Measurements from ENCODE around the gene COG4.
"Not testable (repeated sequence)": the region's sequence is repeated elsewhere in the genome, so short reads cannot be mapped to it uniquely, and the experiment has no call there.

Gene COG4

GRCh38 chr16:70467113-70467512, 56.2 kb downstream of the COG4 start:
- DNase-seq (ENCODE audit: low read depth, low spot score) = no peak
- H3K4me3 ChIP-seq (ENCODE audit: low read length) = no peak overlapping the region

GRCh38 chr16:70466805-70467076, 56.6 kb downstream of the COG4 start:
- no peak for DNase-seq (ENCODE audit: low read depth, low spot score)
- H3K4me3 ChIP-seq (ENCODE audit: low read length) = no peak overlapping the region

GRCh38 chr16:70465999-70466804, 57.2 kb downstream of the COG4 start:
- no peak overlapping the region for H3K4me3 ChIP-seq (ENCODE audit: low read length)

GRCh38 chr16:70463235-70463634, 60.1 kb downstream of the COG4 start:
- no peak for DNase-seq (ENCODE audit: low read depth, low spot score)
- no peak overlapping the region for H3K4me3 ChIP-seq (ENCODE audit: low read length)

More at GRCh38 chr16:70465999-70466804, 57.2 kb downstream of the COG4 start:
- DNase-seq (ENCODE audit: low read depth, low spot score) = no peak

GRCh38 chr16:70460737-70461261, 62.6 kb downstream of the COG4 start:
- H3K4me3 ChIP-seq (ENCODE audit: low read length) = no peak overlapping the region
- no peak for DNase-seq (ENCODE audit: low read depth, low spot score)

- no peak for DNase-seq (ENCODE audit: low read depth, low spot score)
Observed at GRCh38 chr16:70457446-70458166, 65.7 kb downstream of the COG4 start.

GRCh38 chr16:70455910-70456309, 67.4 kb downstream of the COG4 start:
- no peak overlapping the region for H3K4me3 ChIP-seq (ENCODE audit: low read length)

More at GRCh38 chr16:70457446-70458166, 65.7 kb downstream of the COG4 start:
- H3K4me3 ChIP-seq (ENCODE audit: low read length) = no peak overlapping the region

GRCh38 chr16:70454222-70455034, 68.9 kb downstream of the COG4 start, which contains the start of gene FCSK:
FCSK (plus strand) TSS chr16:70454595; CDS start chr16:70463191, 8,596 bp downstream.
- peak; percentile 54 for DNase-seq (ENCODE audit: low read depth, low spot score)
- peak within 1 kb of the TSS; percentile 69 for H3K4me3 ChIP-seq (ENCODE audit: low read length)

More at GRCh38 chr16:70455910-70456309, 67.4 kb downstream of the COG4 start:
- no peak for DNase-seq (ENCODE audit: low read depth, low spot score)

GRCh38 chr16:70453892-70454221, 69.5 kb downstream of the COG4 start:
- DNase-seq (ENCODE audit: low read depth, low spot score) = no peak
- H3K4me3 ChIP-seq (ENCODE audit: low read length) = peak overlapping the region; percentile 69

GRCh38 chr16:70453117-70453891, 70.0 kb downstream of the COG4 start:
- H3K4me3 ChIP-seq (ENCODE audit: low read length) = peak overlapping the region; percentile 69
- no peak for DNase-seq (ENCODE audit: low read depth, low spot score)

- DNase-seq (ENCODE audit: low read depth, low spot score); H3K4me3 ChIP-seq (ENCODE audit: low read length): not testable (repeated sequence)
Observed at GRCh38 chr16:70451004-70451340, 72.4 kb downstream of the COG4 start.

GRCh38 chr16:70450142-70451003, 73.0 kb downstream of the COG4 start:
- DNase-seq (ENCODE audit: low read depth, low spot score); H3K4me3 ChIP-seq (ENCODE audit: low read length): not testable (repeated sequence)

- no peak overlapping the region for H3K4me3 ChIP-seq (ENCODE audit: low read length)
- DNase-seq (ENCODE audit: low read depth, low spot score) = no peak
Observed at GRCh38 chr16:70448075-70448474, 75.3 kb downstream of the COG4 start.

- no peak for DNase-seq (ENCODE audit: low read depth, low spot score)
- H3K4me3 ChIP-seq (ENCODE audit: low read length) = no peak overlapping the region
Observed at GRCh38 chr16:70444249-70445063, 78.9 kb downstream of the COG4 start.

GRCh38 chr16:70442344-70442743, 81.0 kb downstream of the COG4 start:
- no peak for DNase-seq (ENCODE audit: low read depth, low spot score)
- no peak overlapping the region for H3K4me3 ChIP-seq (ENCODE audit: low read length)

GRCh38 chr16:70441406-70441990, 81.9 kb downstream of the COG4 start:
- DNase-seq (ENCODE audit: low read depth, low spot score) = no peak
- H3K4me3 ChIP-seq (ENCODE audit: low read length) = no peak overlapping the region
